Neural progenitor cell (in vitro differentiated cells): ENCODE data around the gene MAN2B2. TPM values are rescaled to one million over a fixed set of nuclear protein-coding genes. Genes with fewer than 3 reads are reported as not detected.
A peak's percentile ranks its signal among the peaks of the same experiment; 100 is the strongest.

ENCODE experiments used
- DNase-seq: peaks from one replicate; pipeline ENCODE4 v3.0.0-alpha.2; 2016; ENCODE audit warnings: low spot score
- H2AFZ ChIP-seq: fragments of 200-600 bp; sonication (generic); replicated peaks from 2 replicates; pipeline ENCODE4 v1.6.1; 2016; ENCODE audit warnings: antibody characterized with exemption
- H3F3A ChIP-seq: fragments of 200-600 bp; sonication (generic); 2 replicates; pipeline ENCODE4 v1.6.1; 2016; ENCODE audit warnings: antibody characterized with exemption, low read depth
- H3K27ac ChIP-seq: fragments of 200-600 bp; sonication (generic); 2 replicates; pipeline ENCODE4 v1.5.1; 2016; ENCODE audit warnings: mild to moderate bottlenecking
- H3K27me3 ChIP-seq: fragments of 200-600 bp; sonication (generic); 2 replicates; pipeline ENCODE4 v1.6.1; 2016; ENCODE audit warnings: mild to moderate bottlenecking, moderate library complexity
- H3K36me3 ChIP-seq: fragments of 200-600 bp; sonication (generic); 2 replicates; pipeline ENCODE4 v1.5.1; 2016
- H3K4me1 ChIP-seq: fragments of 200-600 bp; sonication (generic); 2 replicates; pipeline ENCODE4 v1.6.1; 2016; ENCODE audit warnings: mixed run types
- H3K4me2 ChIP-seq: fragments of 200-600 bp; sonication (generic); 2 replicates; pipeline ENCODE4 v1.6.1; 2016
- H3K4me3 ChIP-seq: fragments of 200-600 bp; sonication (generic); 2 replicates; pipeline ENCODE4 v1.5.1; 2016
- H3K79me2 ChIP-seq: fragments of 200-600 bp; sonication (generic); 2 replicates; pipeline ENCODE4 v1.6.1; 2016; ENCODE audit warnings: low read depth
- H3K9ac ChIP-seq: fragments of 200-600 bp; sonication (generic); 2 replicates; pipeline ENCODE4 v1.6.1; 2016
- H3K9me3 ChIP-seq: fragments of 200-600 bp; sonication (generic); 2 replicates; pipeline ENCODE4 v1.5.1; 2016; ENCODE audit warnings: low read depth
- H4K20me1 ChIP-seq: fragments of 200-600 bp; sonication (generic); 2 replicates; pipeline ENCODE4 v1.6.1; 2016; ENCODE audit warnings: low read depth
- H3K27ac Mint-ChIP-seq: 3 replicates; pipeline ENCODE4 v1.8.0; 2021; ENCODE audit warnings: mixed read lengths
- H3K27me3 Mint-ChIP-seq: 2 replicates; pipeline ENCODE4 v1.8.0; 2022; ENCODE audit warnings: low read depth, mild to moderate bottlenecking, inconsistent platforms, moderate library complexity, mixed read lengths; ENCODE audit not compliant: insufficient read depth
- H3K36me3 Mint-ChIP-seq: 3 replicates; pipeline ENCODE4 v1.8.0; 2021; ENCODE audit warnings: mixed read lengths
- H3K4me1 Mint-ChIP-seq: 3 replicates; pipeline ENCODE4 v1.8.0; 2021; ENCODE audit warnings: mixed read lengths
- H3K4me3 Mint-ChIP-seq: 3 replicates; pipeline ENCODE4 v1.8.0; 2021; ENCODE audit warnings: mild to moderate bottlenecking, moderate library complexity, mixed read lengths
- H3K9me3 Mint-ChIP-seq: 3 replicates; pipeline ENCODE4 v1.8.0; 2020; ENCODE audit warnings: mixed read lengths
- CTCF ChIP-seq: fragments of 200-600 bp; sonication (generic); IDR thresholded peaks from 2 replicates; pipeline ENCODE4 v1.5.1; 2017; ENCODE audit warnings: antibody characterized with exemption, mild to moderate bottlenecking
- EZH2 ChIP-seq: fragments of 200-600 bp; sonication (generic); IDR thresholded peaks from 2 replicates; pipeline ENCODE4 v1.6.1; 2017; ENCODE audit warnings: antibody characterized with exemption, mild to moderate bottlenecking, moderate library complexity
- EZH2phosphoT487 ChIP-seq: fragments of 200-600 bp; sonication (generic); IDR thresholded peaks from 2 replicates; pipeline ENCODE4 v1.6.1; 2017; ENCODE audit warnings: antibody characterized with exemption
- total RNA-seq: library from RNA; depleted of rRNA; stranded (reverse); fragments of >200 nt; gene quantifications from 2 replicates; pipeline ENCODE4 v1.2.3, GENCODE V29; 2015; ENCODE audit warnings: low replicate concordance

The MAN2B2 gene
- total RNA-seq, 1 donor from 2014 or later = 2.7 TPM

DNA sequence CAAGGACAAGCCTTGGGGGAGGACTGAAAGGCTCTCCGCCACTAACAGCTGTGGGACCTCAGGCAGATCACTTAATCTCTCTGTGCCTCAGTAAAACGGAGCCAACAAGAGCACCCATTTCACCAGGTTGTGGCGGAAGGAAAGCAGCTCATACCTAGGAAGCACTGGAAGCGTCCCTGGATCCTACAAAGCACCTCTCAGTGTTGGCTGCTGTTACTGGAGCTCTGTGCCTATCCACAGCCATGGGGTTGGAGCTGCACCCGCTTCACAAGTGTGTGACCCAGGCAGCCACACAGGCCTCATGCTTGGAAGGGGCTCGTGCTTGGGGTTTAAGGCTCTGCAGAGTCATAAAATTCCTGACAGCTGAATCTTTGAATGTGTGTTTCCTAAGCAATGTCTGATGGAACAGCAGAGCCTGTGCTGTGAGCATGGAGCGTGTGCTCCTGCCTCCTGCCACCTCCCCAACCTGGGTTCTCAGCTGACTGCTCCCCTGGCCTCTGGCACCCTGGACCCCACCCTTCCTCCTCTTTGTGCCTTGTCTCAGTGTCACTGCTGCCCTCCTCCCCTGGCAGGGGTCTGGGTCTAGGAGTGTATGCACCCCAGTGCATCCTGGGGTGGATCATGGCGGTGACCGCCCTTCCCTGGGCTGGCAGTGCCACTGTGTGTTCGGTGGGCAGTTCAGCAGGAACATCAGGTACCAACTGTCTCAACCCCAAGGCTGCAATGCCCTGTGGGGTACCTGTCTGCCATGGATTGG lies 14.4 kb upstream of the MAN2B2 start:
- no peak overlapping the region for H3K27ac Mint-ChIP-seq
- Histone ChIP-seq H3K79me2 (no peaks in the 10 kb centered on the region), H3K4me1 (peaks cover 5% of the 10 kb centered on the region), H3K9ac (no peak overlapping the region), H3K27ac (no peak overlapping the region), H4K20me1 (peaks cover 26% of the 10 kb centered on the region), H2AFZ (no peak overlapping the region), H3K36me3 (no peaks in the 10 kb centered on the region), H3K4me3 (no peak overlapping the region), H3K27me3 (peaks cover 100% of the 10 kb centered on the region), H3K9me3 (no peaks in the 10 kb centered on the region), H3K4me2 (no peak overlapping the region), H3F3A (peaks cover 7% of the 10 kb centered on the region)
- no peak for DNase-seq
- peaks cover 2% of the 10 kb centered on the region for H3K4me1 Mint-ChIP-seq
- no peaks in the 10 kb centered on the region for H3K9me3 Mint-ChIP-seq
- H3K27me3 Mint-ChIP-seq = peaks cover 63% of the 10 kb centered on the region
- TF ChIP-seq EZH2 (no peak), CTCF (no peak), EZH2phosphoT487 (no peak)
- H3K4me3 Mint-ChIP-seq = no peak overlapping the region
- H3K36me3 Mint-ChIP-seq = no peaks in the 10 kb centered on the region

- Mint-ChIP-seq H3K27me3 (peaks cover 60% of the 10 kb centered on the region), H3K36me3 (no peaks in the 10 kb centered on the region), H3K4me1 (peaks cover 2% of the 10 kb centered on the region), H3K27ac (no peak overlapping the region), H3K4me3 (peak overlapping the region; percentile 2), H3K9me3 (no peaks in the 10 kb centered on the region)
- no peak overlapping the region for H2AFZ ChIP-seq
- H3K9me3 ChIP-seq = no peaks in the 10 kb centered on the region
- peaks cover 7% of the 10 kb centered on the region for H3F3A ChIP-seq
- TF ChIP-seq EZH2phosphoT487 (no peak), CTCF (no peak), EZH2 (no peak)
- H3K27me3 ChIP-seq = peaks cover 100% of the 10 kb centered on the region
- H3K4me2 ChIP-seq = no peak overlapping the region
- H3K4me3 ChIP-seq = no peak overlapping the region
- H3K4me1 ChIP-seq = peaks cover 5% of the 10 kb centered on the region
- no peaks in the 10 kb centered on the region for H3K36me3 ChIP-seq
- no peak overlapping the region for H3K27ac ChIP-seq
- no peak for DNase-seq
- H4K20me1 ChIP-seq = peaks cover 26% of the 10 kb centered on the region
- H3K79me2 ChIP-seq = no peaks in the 10 kb centered on the region
- no peak overlapping the region for H3K9ac ChIP-seq
Measured at GRCh38 chr4:6561173-6561516, 13.8 kb upstream of the MAN2B2 start.

DNA sequence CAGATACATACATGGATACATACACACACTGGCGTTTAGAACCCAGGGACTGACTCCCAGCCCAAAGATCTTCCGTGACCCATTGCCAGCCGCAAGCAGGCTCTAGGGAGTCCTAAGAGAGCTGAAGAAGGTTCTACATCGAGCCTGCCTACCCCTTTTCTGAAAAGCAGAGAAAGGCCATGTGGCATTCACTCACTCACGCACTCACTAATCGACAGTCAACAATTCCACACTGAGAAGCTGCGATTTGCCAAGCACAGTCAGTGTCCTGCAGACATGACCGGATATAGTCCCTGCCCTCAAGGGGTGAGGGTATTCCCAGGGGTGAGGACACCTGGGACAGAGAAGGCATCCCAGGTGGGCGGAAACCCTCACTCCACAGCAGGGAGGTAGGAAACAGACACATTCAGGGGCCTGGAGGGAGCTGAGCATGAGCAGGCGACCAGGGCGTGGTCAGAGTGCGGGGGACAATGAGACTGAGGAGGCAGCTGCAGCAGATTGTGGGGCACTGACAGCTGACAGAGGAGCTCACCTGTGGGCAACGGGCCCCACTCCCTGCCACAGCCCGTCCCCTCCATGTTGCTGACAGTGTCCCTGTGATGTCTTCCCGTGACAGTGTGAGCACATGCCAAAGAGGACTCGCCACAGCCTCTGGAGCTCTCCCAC lies 13.2 kb upstream of the MAN2B2 start:
- H3F3A ChIP-seq = peaks cover 7% of the 10 kb centered on the region
- peaks cover 2% of the 10 kb centered on the region for H3K4me1 Mint-ChIP-seq
- no peak overlapping the region for H3K27ac Mint-ChIP-seq
- H3K79me2 ChIP-seq = no peaks in the 10 kb centered on the region
- H3K4me2 ChIP-seq = no peak overlapping the region
- peaks cover 26% of the 10 kb centered on the region for H4K20me1 ChIP-seq
- H2AFZ ChIP-seq = no peak overlapping the region
- H3K27me3 ChIP-seq = peaks cover 100% of the 10 kb centered on the region
- H3K27ac ChIP-seq = no peak overlapping the region
- no peaks in the 10 kb centered on the region for H3K9me3 ChIP-seq
- DNase-seq = no peak
- H3K4me3 Mint-ChIP-seq = peak overlapping the region; percentile 33
- H3K27me3 Mint-ChIP-seq = peaks cover 62% of the 10 kb centered on the region
- H3K36me3 ChIP-seq = no peaks in the 10 kb centered on the region
- H3K9ac ChIP-seq = no peak overlapping the region
- no peak for TF ChIP-seq EZH2phosphoT487
- no peak for TF ChIP-seq EZH2
- no peak for TF ChIP-seq CTCF
- H3K9me3 Mint-ChIP-seq = no peaks in the 10 kb centered on the region
- peaks cover 5% of the 10 kb centered on the region for H3K4me1 ChIP-seq
- H3K36me3 Mint-ChIP-seq = no peaks in the 10 kb centered on the region
- no peak overlapping the region for H3K4me3 ChIP-seq
